Activated CD8-positive, alpha-beta memory T cell treated with anti-CD3 and anti-CD28 coated beads, Interleukin-2, amount 10 ng/mL, durations not matched to agents 7 days and 5 days (primary cell): ENCODE results near the gene ARHGEF6. TPM values are rescaled to one million over a fixed set of nuclear protein-coding genes. Genes with fewer than 3 reads are reported as not detected.

ENCODE experiments used
- ATAC-seq: fragments of 150-1000 bp; cut with Tn5 transposase; one replicate; pipeline ENCODE4 v1.10.0; 2021; ENCODE audit warnings: moderate library complexity
- CTCF ChIA-PET: fragments of 350-600 bp; sonication (Branson Sonifier 250); formaldehyde crosslinking; loops from one replicate; lab custom pipeline; 2021; ENCODE audit warnings: antibody characterized with exemption; lab: Charles Lee
- DNase-seq: peaks from one replicate; pipeline ENCODE4 v3.0.0-alpha.2; 2020
- H3K27ac Mint-ChIP-seq: one replicate; pipeline ENCODE4 v1.8.0; 2021; ENCODE audit warnings: mild to moderate bottlenecking, mixed read lengths
- H3K27me3 Mint-ChIP-seq: one replicate; pipeline ENCODE4 v1.8.0; 2021; ENCODE audit warnings: mixed read lengths
- H3K36me3 Mint-ChIP-seq: one replicate; pipeline ENCODE4 v1.8.0; 2021; ENCODE audit warnings: mild to moderate bottlenecking, mixed read lengths
- H3K4me1 Mint-ChIP-seq: one replicate; pipeline ENCODE4 v1.8.0; 2021; ENCODE audit warnings: mixed read lengths
- H3K4me3 Mint-ChIP-seq: one replicate; pipeline ENCODE4 v1.8.0; 2021; ENCODE audit warnings: mild to moderate bottlenecking, moderate library complexity, mixed read lengths
- H3K9me3 Mint-ChIP-seq: one replicate; pipeline ENCODE4 v1.8.0; 2022; ENCODE audit warnings: low read depth, mixed read lengths
- total RNA-seq, 2 experiments: library from RNA; stranded (reverse); gene quantifications; one replicate each; pipeline ENCODE4 v1.2.3, GENCODE V29; 2021

Gene ARHGEF6
- total RNA-seq, 2 experiments from 2014 or later = 108 to 126 TPM

- no peaks in the 10 kb centered on the region for H3K27me3 Mint-ChIP-seq
- no peak overlapping the region for H3K4me3 Mint-ChIP-seq
- DNase-seq (no peak), ATAC-seq (no peak)
- CTCF ChIA-PET = no interaction called here
- peaks cover 53% of the 10 kb centered on the region for H3K36me3 Mint-ChIP-seq
- peaks cover 6% of the 10 kb centered on the region for H3K9me3 Mint-ChIP-seq
- no peak overlapping the region for H3K27ac Mint-ChIP-seq
- peaks cover 54% of the 10 kb centered on the region for H3K4me1 Mint-ChIP-seq
These were observed 119.8 kb downstream of the ARHGEF6 start for GRCh38 chrX:136660896-136661295.

DNA sequence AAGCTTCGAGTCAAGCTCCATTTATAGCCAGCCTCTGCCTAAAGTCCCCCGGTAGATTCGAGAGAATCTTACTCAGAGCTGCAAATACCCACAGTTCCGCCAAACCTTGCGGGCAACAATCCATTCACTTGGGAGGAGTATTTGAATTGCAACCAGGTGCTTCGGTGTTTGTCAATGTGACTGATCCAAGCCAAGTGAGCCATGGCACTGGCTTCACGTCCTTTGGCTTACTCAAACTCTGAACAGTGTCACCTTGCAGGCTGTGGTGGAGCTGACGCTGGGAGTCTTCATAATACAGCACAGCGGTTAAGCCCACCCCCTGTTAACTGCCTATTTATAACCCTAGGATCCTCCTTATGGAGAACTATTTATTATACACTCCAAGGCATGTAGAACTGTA, 121.6 kb downstream of the ARHGEF6 start:
- Mint-ChIP-seq H3K4me1 (peaks cover 45% of the 10 kb centered on the region), H3K36me3 (peaks cover 46% of the 10 kb centered on the region), H3K27me3 (no peaks in the 10 kb centered on the region), H3K4me3 (no peak overlapping the region), H3K9me3 (peaks cover 3% of the 10 kb centered on the region), H3K27ac (no peak overlapping the region)
- ATAC-seq (no peak), DNase-seq (no peak)
- CTCF ChIA-PET = no interaction called here

- Mint-ChIP-seq H3K36me3 (peaks cover 42% of the 10 kb centered on the region), H3K27ac (no peak overlapping the region)
These were observed 122.6 kb downstream of the ARHGEF6 start for GRCh38 chrX:136658151-136658550.

GRCh38 chrX:136656361-136656964, 124.3 kb downstream of the ARHGEF6 start:
- Mint-ChIP-seq H3K4me1 (peaks cover 38% of the 10 kb centered on the region), H3K9me3 (no peaks in the 10 kb centered on the region), H3K27ac (no peak overlapping the region), H3K36me3 (peaks cover 43% of the 10 kb centered on the region), H3K4me3 (no peak overlapping the region), H3K27me3 (no peaks in the 10 kb centered on the region)
- DNase-seq = no peak
- CTCF ChIA-PET = no interaction called here
- no peak for ATAC-seq

More at GRCh38 chrX:136658151-136658550, 122.6 kb downstream of the ARHGEF6 start:
- Mint-ChIP-seq H3K4me1 (peaks cover 41% of the 10 kb centered on the region), H3K27me3 (no peaks in the 10 kb centered on the region), H3K9me3 (no peaks in the 10 kb centered on the region), H3K4me3 (no peak overlapping the region)
- DNase-seq (no peak), ATAC-seq (no peak)
- CTCF ChIA-PET = no interaction called here

GRCh38 chrX:136652822-136653723, 127.7 kb downstream of the ARHGEF6 start:
- CTCF ChIA-PET = interaction anchor here (1.0 kb wide), 1 partner anchor 9 kb away, joined by 3 read pairs; no protein-coding TSS in a partner anchor
- H3K36me3 Mint-ChIP-seq = peaks cover 40% of the 10 kb centered on the region

DNA sequence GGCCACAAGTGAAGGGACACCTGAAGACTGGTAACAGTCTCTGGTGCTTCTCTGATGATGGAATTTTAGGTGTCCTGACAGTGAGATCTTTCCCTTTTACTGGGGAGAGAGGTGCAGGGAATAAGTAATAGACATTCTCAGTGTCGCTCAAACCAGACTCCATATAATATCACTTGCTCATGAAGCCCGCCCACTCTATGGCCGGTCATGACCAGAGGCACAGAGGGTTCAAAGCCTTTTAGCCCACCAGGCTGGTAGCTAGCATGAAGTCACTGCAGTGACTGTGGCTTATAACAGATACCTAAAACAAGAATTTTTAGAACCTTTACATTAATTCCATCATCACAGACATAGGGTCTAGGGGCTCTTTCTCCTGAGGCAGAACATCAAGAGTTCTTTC, 129.9 kb downstream of the ARHGEF6 start:
- CTCF ChIA-PET = no interaction called here
- peaks cover 43% of the 10 kb centered on the region for H3K36me3 Mint-ChIP-seq
- H3K27ac Mint-ChIP-seq = no peak overlapping the region
- H3K4me1 Mint-ChIP-seq = peaks cover 29% of the 10 kb centered on the region
- H3K9me3 Mint-ChIP-seq = peaks cover 3% of the 10 kb centered on the region
- peak overlapping the region; percentile 40 for H3K4me3 Mint-ChIP-seq
- DNase-seq = no peak
- no peaks in the 10 kb centered on the region for H3K27me3 Mint-ChIP-seq
- ATAC-seq = no peak

More at GRCh38 chrX:136652822-136653723, 127.7 kb downstream of the ARHGEF6 start:
- no peaks in the 10 kb centered on the region for H3K27me3 Mint-ChIP-seq
- peak overlapping the region; percentile 19 for H3K27ac Mint-ChIP-seq
- DNase-seq (no peak), ATAC-seq (peak; percentile 55)
- H3K9me3 Mint-ChIP-seq = no peaks in the 10 kb centered on the region
- no peak overlapping the region for H3K4me3 Mint-ChIP-seq
- H3K4me1 Mint-ChIP-seq = peaks cover 22% of the 10 kb centered on the region

- Mint-ChIP-seq H3K9me3 (peaks cover 7% of the 10 kb centered on the region), H3K4me3 (peak within 1 kb of the TSS; percentile 56), H3K4me1 (peaks cover 42% of the 10 kb centered on the region), H3K27me3 (no peaks in the 10 kb centered on the region), H3K27ac (no peak within 1 kb of the TSS), H3K36me3 (peaks cover 41% of the 10 kb centered on the region)
- DNase-seq (no peak), ATAC-seq (no peak)
- CTCF ChIA-PET = no interaction called here
These were observed 132.9 kb downstream of the ARHGEF6 start, which contains the start of gene CD40LG for GRCh38 chrX:136647677-136648360. CD40LG (plus strand) TSS chrX:136648158; CDS start chrX:136648249, 91 bp downstream.

- Mint-ChIP-seq H3K4me3 (no peak overlapping the region), H3K4me1 (peaks cover 47% of the 10 kb centered on the region), H3K36me3 (peaks cover 43% of the 10 kb centered on the region), H3K9me3 (peaks cover 7% of the 10 kb centered on the region), H3K27me3 (no peaks in the 10 kb centered on the region), H3K27ac (no peak overlapping the region)
- ATAC-seq (no peak), DNase-seq (no peak)
- CTCF ChIA-PET = no interaction called here
These were observed 134.0 kb downstream of the ARHGEF6 start for GRCh38 chrX:136646602-136647239.

DNA sequence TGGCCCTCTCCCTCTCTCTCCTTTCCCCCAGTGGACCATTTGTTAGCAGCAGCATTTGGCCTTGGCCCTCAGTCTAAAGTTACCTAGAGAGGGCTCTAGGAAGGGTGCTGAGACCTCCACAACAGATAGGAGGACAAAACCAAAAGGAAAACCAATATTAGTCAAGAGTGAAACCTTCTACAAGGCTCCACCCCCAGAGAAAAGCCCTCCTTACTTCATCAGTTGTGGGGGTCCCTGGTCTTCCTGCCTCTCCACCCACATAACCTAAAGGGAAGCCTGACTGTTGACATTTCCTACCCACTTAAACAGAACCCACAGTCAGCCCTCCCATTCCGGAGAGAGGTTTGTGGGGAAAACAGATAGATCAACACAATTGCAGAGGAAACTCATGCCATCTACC, 137.5 kb downstream of the ARHGEF6 start:
- CTCF ChIA-PET = interaction anchor here (1.2 kb wide), 2 partner anchors 10 to 35 kb away, joined by 3 to 4 read pairs; no protein-coding TSS in a partner anchor
- peak; percentile 50 for DNase-seq
- H3K4me1 Mint-ChIP-seq = peaks cover 78% of the 10 kb centered on the region
- peak; percentile 72 for ATAC-seq
- peaks cover 55% of the 10 kb centered on the region for H3K36me3 Mint-ChIP-seq
- H3K27me3 Mint-ChIP-seq = no peaks in the 10 kb centered on the region
- H3K9me3 Mint-ChIP-seq = peaks cover 7% of the 10 kb centered on the region
- H3K4me3 Mint-ChIP-seq = peak overlapping the region; percentile 40
- H3K27ac Mint-ChIP-seq = peak overlapping the region; percentile 89

GRCh38 chrX:136639506-136640176, 141.1 kb downstream of the ARHGEF6 start:
- Mint-ChIP-seq H3K4me1 (peaks cover 90% of the 10 kb centered on the region), H3K27me3 (no peaks in the 10 kb centered on the region), H3K4me3 (peak overlapping the region; percentile 94), H3K27ac (peak overlapping the region; percentile 91), H3K9me3 (no peaks in the 10 kb centered on the region), H3K36me3 (peaks cover 40% of the 10 kb centered on the region)
- CTCF ChIA-PET = interaction anchor here (0.7 to 2.4 kb wide), 3 partner anchors 31 to 62 kb away, joined by 4 to 10 read pairs (median 6); no protein-coding TSS in a partner anchor
- DNase-seq (peak; percentile 55), ATAC-seq (peak; percentile 17)

GRCh38 chrX:136636121-136636520, 144.6 kb downstream of the ARHGEF6 start:
- Mint-ChIP-seq H3K4me3 (no peak overlapping the region), H3K27ac (peak overlapping the region; percentile 89), H3K36me3 (peaks cover 32% of the 10 kb centered on the region), H3K27me3 (no peaks in the 10 kb centered on the region), H3K9me3 (peaks cover 3% of the 10 kb centered on the region), H3K4me1 (peaks cover 85% of the 10 kb centered on the region)
- CTCF ChIA-PET = interaction anchor here (1.3 to 2.1 kb wide), 5 partner anchors 9 to 58 kb away, joined by 3 to 11 read pairs (median 5); no protein-coding TSS in a partner anchor
- ATAC-seq (no peak), DNase-seq (no peak)

- DNase-seq = peak; percentile 60
- Mint-ChIP-seq H3K9me3 (peaks cover 3% of the 10 kb centered on the region), H3K27ac (peak overlapping the region; percentile 89)
These were observed 145.5 kb downstream of the ARHGEF6 start for GRCh38 chrX:136635235-136635634.

More at GRCh38 chrX:136635235-136635634, 145.5 kb downstream of the ARHGEF6 start:
- Mint-ChIP-seq H3K4me1 (peaks cover 86% of the 10 kb centered on the region), H3K36me3 (peaks cover 23% of the 10 kb centered on the region), H3K27me3 (no peaks in the 10 kb centered on the region), H3K4me3 (peak overlapping the region; percentile 51)
- peak; percentile 76 for ATAC-seq
- CTCF ChIA-PET = interaction anchor here (1.0 to 2.1 kb wide), 10 partner anchors 8 to 57 kb away, joined by 3 to 11 read pairs (median 3); no protein-coding TSS in a partner anchor
